GM13977 (cell line): ENCODE data around the gene SLC1A1.

Experiments
- DNase-seq: peaks from one replicate; pipeline ENCODE4 v3.0.0; 2012; ENCODE audit warnings: low spot score
- CTCF ChIP-seq: IDR thresholded peaks from 2 replicates; pipeline ENCODE4 v1.5.1; 2012; ENCODE audit warnings: mild to moderate bottlenecking, control low read depth; ENCODE audit not compliant: insufficient read depth; ENCODE audit errors: extremely low read depth, missing control alignments
- in situ Hi-C: fragments of 300-500 bp; cut with MboI; formaldehyde crosslinking; loops from one replicate; pipeline ENCODE4 v1.12.0; 2022; ENCODE audit warnings: low sequenced_read_pairs, low pct_unique_long_range_greater_than_20kb, mixed read lengths, inconsistent platforms; ENCODE audit not compliant: unreplicated experiment

Gene SLC1A1

DNA sequence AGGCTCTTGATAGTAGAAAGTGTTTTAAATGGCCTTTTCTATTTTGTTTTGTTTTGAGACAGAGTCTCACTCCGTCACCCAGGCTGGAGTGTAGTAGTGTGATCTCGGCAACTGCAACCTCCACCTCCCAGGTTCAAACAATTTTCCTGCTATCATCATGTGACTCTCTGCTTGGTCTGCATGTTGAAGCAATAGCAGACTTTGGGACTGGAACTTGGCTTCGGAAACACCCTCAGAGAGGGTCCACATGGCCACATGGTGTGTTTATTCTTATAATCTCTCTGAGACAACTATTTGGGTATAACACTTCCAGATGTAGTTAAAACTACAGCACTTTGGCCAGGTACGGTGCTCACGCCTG, 10.9 kb downstream of the SLC1A1 start:
- DNase-seq = no peak
- no peak for TF ChIP-seq CTCF
- in situ Hi-C loops = no loop called here

DNA sequence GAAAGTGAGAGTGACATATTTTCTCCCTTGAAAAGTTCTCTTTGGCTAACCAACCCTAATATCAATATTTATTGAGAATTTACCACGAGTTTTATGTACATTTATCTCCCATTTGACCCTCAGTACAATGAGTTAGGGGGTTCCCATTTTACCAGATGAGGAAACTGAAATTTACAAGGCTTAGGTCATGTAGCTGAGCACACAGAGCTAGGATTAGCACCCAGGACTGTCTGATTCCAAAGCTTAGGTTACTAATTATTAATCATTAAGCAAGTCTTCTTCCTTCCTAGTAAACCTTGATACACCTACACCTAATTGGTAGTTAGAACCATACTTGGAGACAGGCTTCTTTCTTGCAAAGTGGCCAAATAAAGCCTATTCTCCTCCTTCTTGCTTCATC, 12.2 kb downstream of the SLC1A1 start:
- TF ChIP-seq CTCF = no peak
- DNase-seq = no peak
- in situ Hi-C loops = no loop called here

- no peak for DNase-seq
- TF ChIP-seq CTCF = no peak
- in situ Hi-C loops = no loop called here
These were observed 12.8 kb downstream of the SLC1A1 start for GRCh38 chr9:4503103-4503502.

DNA sequence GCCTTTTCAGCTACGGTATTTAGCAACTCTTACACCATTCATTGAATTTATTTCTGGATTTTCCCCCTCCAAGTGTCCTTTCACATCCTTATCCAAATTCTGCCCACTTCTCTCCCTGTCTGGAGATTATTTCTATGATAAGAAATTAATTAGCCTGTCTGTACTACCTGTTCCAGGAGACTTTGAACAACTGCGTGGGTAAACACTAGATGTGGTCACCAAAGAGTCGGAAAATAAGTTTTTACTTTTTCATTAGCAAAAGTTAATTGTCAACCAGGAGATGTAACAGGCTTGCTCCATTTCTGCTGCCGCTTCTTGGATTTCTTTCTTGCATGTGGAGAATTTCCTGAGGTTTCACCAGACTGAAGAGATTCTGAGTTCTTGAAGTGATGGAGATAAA, 14.0 kb downstream of the SLC1A1 start:
- no peak for TF ChIP-seq CTCF
- in situ Hi-C loops = no loop called here
- DNase-seq = no peak

GRCh38 chr9:4506490-4506889, 16.2 kb downstream of the SLC1A1 start:
- DNase-seq = no peak
- in situ Hi-C loops = no loop called here
- TF ChIP-seq CTCF = no peak

DNA sequence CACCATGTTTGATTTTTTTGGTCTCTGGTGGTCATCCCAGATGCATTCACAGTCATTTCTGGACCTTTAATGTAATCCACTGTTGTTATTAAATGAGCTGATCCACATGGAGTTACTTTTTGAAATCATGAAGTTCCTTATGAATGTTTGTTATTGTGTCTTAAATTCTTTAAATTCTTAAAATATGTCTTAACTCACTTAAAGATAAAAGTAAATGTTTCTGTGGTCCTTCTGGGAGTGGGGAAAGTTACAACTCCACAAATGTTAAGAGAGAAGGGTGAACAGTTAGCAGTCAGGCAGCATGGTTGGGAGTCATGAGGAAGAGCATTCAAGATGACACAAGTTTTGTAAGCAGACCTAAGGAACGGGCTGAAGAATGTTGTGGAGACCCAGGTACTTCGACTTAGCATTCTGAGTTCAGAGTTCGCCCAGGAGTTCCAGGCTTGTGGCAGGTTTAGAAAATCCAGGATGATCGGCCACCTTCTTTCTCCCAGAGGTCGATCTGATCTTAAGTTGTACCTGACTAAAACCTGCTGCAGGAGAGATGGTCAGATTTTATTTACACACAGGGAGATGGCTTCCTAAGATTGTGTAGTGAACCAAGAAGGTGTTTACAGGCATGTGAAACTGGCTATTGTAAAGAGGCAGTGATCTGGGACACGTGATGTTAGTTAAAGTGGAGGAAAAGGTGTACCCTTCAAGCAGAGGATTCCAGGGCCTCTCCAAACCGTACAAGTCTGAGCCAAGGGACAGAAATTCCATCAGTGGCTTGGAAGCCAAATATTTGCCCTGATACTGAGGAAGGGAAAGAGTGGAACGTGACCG, 17.2 kb downstream of the SLC1A1 start:
- in situ Hi-C loops = no loop called here
- no peak for TF ChIP-seq CTCF
- DNase-seq = no peak
